K562 (cell line): ENCODE data around the gene ZNF358. TPM values are rescaled to one million over a fixed set of nuclear protein-coding genes. Genes with fewer than 3 reads are reported as not detected.

Source experiments
- BCL6 ChIP-seq: fragments of 250-450 bp; sonication (Bioruptor Pico); IDR thresholded peaks from 2 replicates; pipeline ENCODE4 v1.4.0; 2020
- BRF1 ChIP-seq: IDR thresholded peaks from 3 replicates; pipeline ENCODE4 v1.6.1; 2011; ENCODE audit warnings: borderline replicate concordance, mild to moderate bottlenecking; ENCODE audit not compliant: insufficient read length; ENCODE audit errors: extremely low read depth
- CBX2 ChIP-seq: fragments of 200-600 bp; sonication (generic); IDR thresholded peaks from one replicate; pipeline ENCODE4 v1.6.1; 2012; ENCODE audit warnings: mild to moderate bottlenecking, low read length, inconsistent platforms; ENCODE audit not compliant: insufficient read depth, poor library complexity, severe bottlenecking
- ETV5 ChIP-seq: sonication (generic); formaldehyde crosslinking; IDR thresholded peaks from 2 replicates; pipeline ENCODE4 v1.4.0; 2020; ENCODE audit warnings: low read depth, mild to moderate bottlenecking, missing genetic modification reagents
- FOXJ3 ChIP-seq: sonication (generic); formaldehyde crosslinking; IDR thresholded peaks from 2 replicates; pipeline ENCODE4 v1.4.0; 2020; ENCODE audit warnings: mild to moderate bottlenecking, missing genetic modification reagents
- FOXP1 ChIP-seq: sonication (generic); formaldehyde crosslinking; IDR thresholded peaks from 2 replicates; pipeline ENCODE4 v1.8.0; 2022; ENCODE audit warnings: mild to moderate bottlenecking, missing genetic modification reagents
- HBP1 ChIP-seq: fragments of 450-650 bp; formaldehyde crosslinking; IDR thresholded peaks from 2 replicates; pipeline ENCODE4 v1.4.0; 2022; ENCODE audit warnings: missing genetic modification characterization
- HLTF ChIP-seq: fragments of 450-650 bp; IDR thresholded peaks from 2 replicates; pipeline ENCODE4 v1.6.1; 2016
- KDM2B ChIP-seq: fragments of 250-450 bp; sonication (Bioruptor Pico); IDR thresholded peaks from 2 replicates; pipeline ENCODE4 v1.8.0; 2021; ENCODE audit warnings: mild to moderate bottlenecking, moderate library complexity
- KLF16 ChIP-seq: IDR thresholded peaks from 2 replicates; pipeline ENCODE4 v1.6.1; 2016; ENCODE audit warnings: antibody characterized with exemption
- LEF1 ChIP-seq: fragments of 450-650 bp; IDR thresholded peaks from 2 replicates; pipeline ENCODE4 v1.6.1; 2016; ENCODE audit warnings: mild to moderate bottlenecking
- OTX1 ChIP-seq: fragments of 450-650 bp; formaldehyde crosslinking; IDR thresholded peaks from 2 replicates; pipeline ENCODE4 v1.4.0; 2022; ENCODE audit warnings: mild to moderate bottlenecking
- RBFOX2 ChIP-seq: fragments of 200-400 bp; formaldehyde crosslinking; IDR thresholded peaks from 2 replicates; pipeline ENCODE4 v1.6.1; 2017; ENCODE audit warnings: low read depth, mild to moderate bottlenecking, low read length, moderate library complexity
- RBM39 ChIP-seq: fragments of 200-400 bp; formaldehyde crosslinking; optimal IDR thresholded peaks from 2 replicates; pipeline ENCODE3; 2018; ENCODE audit warnings: low read depth, low read length
- RNF2 ChIP-seq: sonication (generic); IDR thresholded peaks from 2 replicates; pipeline ENCODE4 v1.6.1; 2016
- TCF7L2 ChIP-seq: fragments of 150-350 bp; IDR thresholded peaks from 2 replicates; pipeline ENCODE4 v1.6.1; 2016; ENCODE audit warnings: low read depth, mild to moderate bottlenecking, low read length, moderate library complexity
- ZC3H4 ChIP-seq: sonication (generic); formaldehyde crosslinking; IDR thresholded peaks from 2 replicates; pipeline ENCODE4 v1.9.0; 2021; ENCODE audit warnings: missing genetic modification reagents, borderline replicate concordance
- ZNF3 ChIP-seq: fragments of 250-450 bp; sonication (Bioruptor Pico); IDR thresholded peaks from 2 replicates; pipeline ENCODE4 v1.5.0; 2021; ENCODE audit warnings: mild to moderate bottlenecking, moderate library complexity
- ZNF311 ChIP-seq: fragments of 250-450 bp; sonication (Bioruptor Pico); IDR thresholded peaks from 2 replicates; pipeline ENCODE4 v1.4.0; 2020; ENCODE audit warnings: mild to moderate bottlenecking, moderate library complexity
- ZNF318 ChIP-seq, 2 experiments: fragments of 450-650 bp; IDR thresholded peaks; 2 replicates each; pipeline ENCODE4 v1.6.1; 2016; ENCODE audit warnings: mild to moderate bottlenecking in 2 of 2, borderline replicate concordance in 1 of 2, low read depth in 1 of 2, moderate library complexity in 1 of 2
- polyA plus RNA-seq, 8 experiments: library from polyadenylated mRNA; depleted of rRNA in 4 of 8; stranded (reverse) in 5 of 8; unstranded in 3 of 8; fragments of >200 nt; fragmentation: Nextera tagmentation in 2 of 8; fragmentation: Illumina TruSeq in 1 of 8; extraction: Ambion mirVana in 2 of 8; extraction: Trizol in 1 of 8; gene quantifications; 2 replicates each; pipeline versions ENCODE4 v1.2.1 to v1.2.3, GENCODE V29; 2011 to 2014; ENCODE audit warnings: inconsistent platforms in 1 of 8, missing spikeins in 1 of 8
- total RNA-seq, 7 experiments: library from RNA; depleted of rRNA in 6 of 7; stranded (reverse); fragments of >200 nt in 6 of 7; fragmentation: Illumina TruSeq in 2 of 7; extraction: Trizol in 2 of 7; gene quantifications; 2 replicates each; pipeline versions ENCODE4 v1.2.1 to v1.2.3, GENCODE V29; 2011 to 2021; ENCODE audit warnings: low replicate concordance in 1 of 7

Gene ZNF358
- total and polyA plus RNA-seq, 9 of the 15 experiments (the other 6 are each of a cell fraction or from before 2014, with no cell fraction given), result 0.04 to 17.2 (median 4.9) TPM

- TF ChIP-seq KLF16 (no peak), BRF1 (no peak), HBP1 (CRISPR knock-in tag) (no peak), RBM39 (no peak), ZNF3 (CRISPR knock-in tag) (no peak), KDM2B (CRISPR knock-in tag) (no peak), TCF7L2 (peak; percentile 19; the same call in 1 of the 2 replicates), CBX2 (no peak), BCL6 (CRISPR knock-in tag) (no peak), RNF2 (peak; percentile 62; the same call in 1 of the 2 replicates), FOXP1 (CRISPR knock-in tag) (peak; percentile 84; the same call in 1 of the 2 replicates), HLTF (no peak), RBFOX2 (peak; percentile 62), LEF1 (no peak), ETV5 (CRISPR knock-in tag) (peak; percentile 70), ZNF318 (IDR thresholded peaks at IDR 0.05; ENCODE audit: borderline replicate concordance in 1 of 2, low read depth in 1 of 2) (no peak), OTX1 (CRISPR knock-in tag) (no peak), ZNF311 (no peak), ZC3H4 (CRISPR knock-in tag) (no peak), FOXJ3 (CRISPR knock-in tag) (no peak)
These were observed 19.4 kb downstream of the ZNF358 start, which contains the start of gene PNPLA6 (continued) for GRCh38 chr19:7535047-7535997.
